Ovary (tissue), 3 donors: ENCODE data around the gene RABL3.

Source experiments
- CTCF ChIP-seq, 3 donors: fragments of 450-650 bp in 2 of 3; fragments of 200-600 bp in 1 of 3; IDR thresholded peaks; one replicate each; pipeline versions ENCODE4 v1.5.1 to v1.8.0; 2016 to 2022; ENCODE audit warnings: antibody characterized with exemption in 3 of 3, mild to moderate bottlenecking in 1 of 3
- POLR2A ChIP-seq: fragments of 450-650 bp; IDR thresholded peaks from one replicate; pipeline ENCODE4 v1.6.1; 2017; ENCODE audit warnings: antibody characterized with exemption, mild to moderate bottlenecking, moderate library complexity
- donor health status: DM: no; HTN: no; CAD: no.

GRCh38 chr3:120664926-120665325 lies 77.4 kb downstream of the RABL3 start:
- no peak for TF ChIP-seq CTCF (IDR thresholded peaks at IDR 0.05)
- no peak for TF ChIP-seq POLR2A
